ENCODE results near the gene NADSYN1. TPM values are rescaled to one million over a fixed set of nuclear protein-coding genes. Genes with fewer than 3 reads are reported as not detected.

NADSYN1 gene
- total and polyA plus RNA-seq, 2 of the 13 experiments (the other 11 are each of a cell fraction or from before 2014, with no cell fraction given): 35.7 to 51.5 TPM

- no peak for TF ChIP-seq ATF4 (CRISPR knock-in tag; IDR thresholded peaks at IDR 0.05)
These were observed 27.1 kb upstream of the NADSYN1 start (continued) for GRCh38 chr11:71425860-71426259.

- peaks cover 3 to 12% of the 10 kb centered on the region in 2 experiments; a peak in 4 of 5 replicates for H3K27me3 ChIP-seq (ENCODE audit: control insufficient read depth in 1 of 2, insufficient read depth in 2 of 2, low read length in 2 of 2)
- in situ Hi-C loops (cut with HindIII; ENCODE audit: extremely low pct_ligation_motif_present, low pct_unique_long_range_greater_than_20kb): no loop called here
- ChIA-PET POLR2A (no interaction called here), CTCF (ENCODE audit: low intra/inter-chr PET ratio, low total read pairs) (no interaction called here)
- H3K9ac ChIP-seq (ENCODE audit: insufficient read depth, low read depth, low read length): no peak overlapping the region
- no peak for ATAC-seq
- 60% methylated on average over 3 of the region's 3 CpGs for WGBS (ENCODE audit: low lambda C conversion rate)
- H3K4me1 ChIP-seq (ENCODE audit: insufficient read depth, low read length): peaks cover 31% of the 10 kb centered on the region
- DNase-seq (ENCODE audit: low spot score): no peak
- no peaks in the 10 kb centered on the region for H3K9me3 ChIP-seq (ENCODE audit: low read length)
- H2AFZ ChIP-seq (ENCODE audit: low read length): no peak overlapping the region
- intact Hi-C loops (cut with micrococcal nuclease; ENCODE audit: unreplicated experiment): no loop called here
- no TSS peak for BruUV-seq (replicated peaks)
- no peak for FAIRE-seq
- TF ChIP-seq KDM6A (CRISPR knock-in tag; IDR thresholded peaks at IDR 0.05; ENCODE audit: low read depth) (no peak), TSC22D2 (CRISPR knock-in tag; IDR thresholded peaks at IDR 0.05; ENCODE audit: borderline replicate concordance) (no peak), SP140L (CRISPR knock-in tag; IDR thresholded peaks at IDR 0.05; ENCODE audit: borderline replicate concordance) (no peak), ZUFSP (CRISPR knock-in tag; IDR thresholded peaks at IDR 0.05; ENCODE audit: borderline replicate concordance) (no peak), ZNF740 (CRISPR knock-in tag; IDR thresholded peaks at IDR 0.05) (no peak), THAP9 (CRISPR knock-in tag; IDR thresholded peaks at IDR 0.05; ENCODE audit: borderline replicate concordance) (no peak), RAD21 (CRISPR knock-in tag; IDR thresholded peaks at IDR 0.05) (no peak), U2AF1 (optimal IDR thresholded peaks at IDR 0.05; ENCODE audit: low read depth, low read length) (no peak), ZBTB25 (CRISPR knock-in tag; IDR thresholded peaks at IDR 0.05) (no peak), ZSCAN20 (CRISPR knock-in tag; IDR thresholded peaks at IDR 0.05; ENCODE audit: borderline replicate concordance) (no peak), GABPA (IDR thresholded peaks at IDR 0.05; ENCODE audit: low read depth, low read length) (no peak), GABPA (CRISPR knock-in tag; IDR thresholded peaks at IDR 0.05; ENCODE audit: low read depth) (no peak)
- no peak overlapping the region for H3K27ac ChIP-seq (ENCODE audit: extremely low read length, insufficient read depth, low read length)
- no peak overlapping the region for H3K4me3 ChIP-seq (replicated peaks in 1 of 3; ENCODE audit: insufficient read depth in 1 of 3, low read depth in 2 of 3, low read length in 3 of 3)
- H3K79me2 ChIP-seq (ENCODE audit: insufficient read depth, low read length): no peaks in the 10 kb centered on the region
- H3K36me3 ChIP-seq (replicated peaks in 1 of 2; ENCODE audit: control insufficient read depth in 1 of 2, insufficient read depth in 2 of 2, low read length in 2 of 2): no peaks in the 10 kb centered on the region
- H3K4me2 ChIP-seq (ENCODE audit: low read depth, low read length): no peak overlapping the region
- H4K20me1 ChIP-seq (ENCODE audit: insufficient read depth, low read length): no peaks in the 10 kb centered on the region
These were observed 26.6 kb upstream of the NADSYN1 start for GRCh38 chr11:71426413-71426812.
